Adrenal gland (tissue), 5 donors: ENCODE data around the gene RPL39.

Experiments
- POLR2A ChIP-seq, 2 donors: fragments of 450-650 bp; IDR thresholded peaks; one replicate each; pipeline ENCODE4 v1.6.1; 2017; ENCODE audit warnings: antibody characterized with exemption in 2 of 2, mild to moderate bottlenecking in 2 of 2, moderate library complexity in 1 of 2
- TF ChIP-seq, protein P1 (sequence below), 6 experiments: fragments of 450-650 bp in 4 of 6; fragments of 200-600 bp in 2 of 6; sonication (generic) in 1 of 6; IDR thresholded peaks; 1 replicate in 5 of 6; 2 replicates in 1 of 6; pipeline versions ENCODE4 v1.5.1 to v1.8.0; 2016 to 2021; ENCODE audit warnings: antibody characterized with exemption in 6 of 6, mild to moderate bottlenecking in 2 of 6, moderate library complexity in 1 of 6
- donor health status: DM: no; HTN: no; CAD: no.

- TF ChIP-seq POLR2A (IDR thresholded peaks at IDR 0.05) = no peak
- TF ChIP-seq, protein P1, sequence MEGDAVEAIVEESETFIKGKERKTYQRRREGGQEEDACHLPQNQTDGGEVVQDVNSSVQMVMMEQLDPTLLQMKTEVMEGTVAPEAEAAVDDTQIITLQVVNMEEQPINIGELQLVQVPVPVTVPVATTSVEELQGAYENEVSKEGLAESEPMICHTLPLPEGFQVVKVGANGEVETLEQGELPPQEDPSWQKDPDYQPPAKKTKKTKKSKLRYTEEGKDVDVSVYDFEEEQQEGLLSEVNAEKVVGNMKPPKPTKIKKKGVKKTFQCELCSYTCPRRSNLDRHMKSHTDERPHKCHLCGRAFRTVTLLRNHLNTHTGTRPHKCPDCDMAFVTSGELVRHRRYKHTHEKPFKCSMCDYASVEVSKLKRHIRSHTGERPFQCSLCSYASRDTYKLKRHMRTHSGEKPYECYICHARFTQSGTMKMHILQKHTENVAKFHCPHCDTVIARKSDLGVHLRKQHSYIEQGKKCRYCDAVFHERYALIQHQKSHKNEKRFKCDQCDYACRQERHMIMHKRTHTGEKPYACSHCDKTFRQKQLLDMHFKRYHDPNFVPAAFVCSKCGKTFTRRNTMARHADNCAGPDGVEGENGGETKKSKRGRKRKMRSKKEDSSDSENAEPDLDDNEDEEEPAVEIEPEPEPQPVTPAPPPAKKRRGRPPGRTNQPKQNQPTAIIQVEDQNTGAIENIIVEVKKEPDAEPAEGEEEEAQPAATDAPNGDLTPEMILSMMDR (IDR thresholded peaks at IDR 0.05) = no peak
Measured at GRCh38 chrX:119758731-119759247, 32.6 kb downstream of the RPL39 start.
